ENCODE data around the gene AMBP. TPM values are rescaled to one million over a fixed set of nuclear protein-coding genes. Genes with fewer than 3 reads are reported as not detected.

The AMBP gene
- total RNA-seq, 5 donors from 2014 or later (not counting 1 experiment from before 2014, with no cell fraction given): 2.2 to 3.3 (median 3.0) TPM; not detected in 2

GRCh38 chr9:114015607-114016006, 62.5 kb downstream of the AMBP start:
- Mint-ChIP-seq H3K27ac (no peak overlapping the region), H3K4me1 (no peaks in the 10 kb centered on the region), H3K9me3 (peaks cover 0 to 8% (median 5%) of the 10 kb centered on the region in 3 donors), H3K4me3 (no peak overlapping the region), H3K36me3 (peaks cover 6% of the 10 kb centered on the region), H3K27me3 (no peaks in the 10 kb centered on the region)
- Histone ChIP-seq H3K27me3 (replicated peaks in 1 of 2; ENCODE audit: control insufficient read depth in 2 of 2, extremely low read depth in 1 of 2, insufficient read depth in 2 of 2, low read length in 1 of 2) (no peaks in the 10 kb centered on the region), H3K36me3 (ENCODE audit: control insufficient read depth in 2 of 2, extremely low read depth in 1 of 2, insufficient read depth in 1 of 2, low read length in 1 of 2) (no peaks in the 10 kb centered on the region), H3K4me3 (ENCODE audit: control insufficient read depth in 1 of 2, extremely low read depth in 1 of 2, low read length in 1 of 2) (no peak overlapping the region), H3K4me1 (ENCODE audit: control insufficient read depth in 1 of 2, extremely low read depth in 1 of 2, insufficient read depth in 2 of 2, low read length in 2 of 2) (no peaks in the 10 kb centered on the region), H3K9me3 (no peaks in the 10 kb centered on the region), H3K27ac (ENCODE audit: low read length) (no peak overlapping the region)
- no peak for ATAC-seq (replicated peaks in 1 of 4)
- ChIA-PET CTCF (no interaction called here), POLR2A (no interaction called here)
- WGBS (ENCODE audit: insufficient coverage): 82% methylated on average over 1 of the region's 2 CpGs
- DNase-seq: no peak

- H3K36me3 Mint-ChIP-seq: peaks cover 6% of the 10 kb centered on the region
Observed at GRCh38 chr9:114014044-114014443, 64.1 kb downstream of the AMBP start.

DNA sequence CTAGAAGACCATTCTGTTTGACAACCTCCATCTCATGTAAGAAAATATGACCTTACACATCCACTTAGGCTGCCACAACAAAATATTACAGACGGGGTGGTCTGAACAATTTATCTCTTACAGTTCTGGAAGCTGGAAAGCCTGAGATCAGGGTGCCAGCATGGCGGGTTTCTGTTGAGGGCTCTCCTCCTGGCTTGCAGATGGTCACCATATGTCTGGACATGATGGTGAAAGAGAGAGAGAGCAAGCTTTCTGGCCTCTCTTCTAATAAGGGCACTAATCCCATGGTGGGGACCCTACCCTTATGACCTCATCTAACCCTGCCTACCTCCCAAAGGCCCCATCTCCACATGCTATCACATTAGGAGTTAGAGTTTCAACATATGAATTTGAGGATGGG, 66.0 kb downstream of the AMBP start:
- peak in 1 of 35 experiments; percentile 5 for DNase-seq
- Histone ChIP-seq H3K4me3 (ENCODE audit: control insufficient read depth in 1 of 2, extremely low read depth in 1 of 2, low read length in 1 of 2) (no peak overlapping the region), H3K27ac (ENCODE audit: low read length) (no peak overlapping the region), H3K9me3 (no peaks in the 10 kb centered on the region), H3K27me3 (replicated peaks in 1 of 2; ENCODE audit: control insufficient read depth in 2 of 2, extremely low read depth in 1 of 2, insufficient read depth in 2 of 2, low read length in 1 of 2) (peaks cover 0 to 6% of the 10 kb centered on the region in 2 experiments), H3K4me1 (ENCODE audit: control insufficient read depth in 1 of 2, extremely low read depth in 1 of 2, insufficient read depth in 2 of 2, low read length in 2 of 2) (no peaks in the 10 kb centered on the region), H3K36me3 (ENCODE audit: control insufficient read depth in 2 of 2, extremely low read depth in 1 of 2, insufficient read depth in 1 of 2, low read length in 1 of 2) (no peaks in the 10 kb centered on the region)
- Mint-ChIP-seq H3K36me3 (peaks cover 6% of the 10 kb centered on the region), H3K27me3 (no peaks in the 10 kb centered on the region), H3K9me3 (peaks cover 0 to 8% (median 5%) of the 10 kb centered on the region in 3 donors), H3K4me3 (no peak overlapping the region), H3K4me1 (no peaks in the 10 kb centered on the region), H3K27ac (no peak overlapping the region)
- no peak for ATAC-seq (replicated peaks in 1 of 4)
- POLR2A ChIA-PET: no interaction called here
- CTCF ChIA-PET: no interaction called here
- 100% methylated on average over 1 of the region's 2 CpGs for WGBS (ENCODE audit: insufficient coverage)

More at GRCh38 chr9:114014044-114014443, 64.1 kb downstream of the AMBP start:
- ATAC-seq (replicated peaks in 1 of 4): no peak
- peaks cover 0 to 8% (median 5%) of the 10 kb centered on the region in 3 donors for H3K9me3 Mint-ChIP-seq
- no peaks in the 10 kb centered on the region for H3K27me3 ChIP-seq (replicated peaks in 1 of 2; ENCODE audit: control insufficient read depth in 2 of 2, extremely low read depth in 1 of 2, insufficient read depth in 2 of 2, low read length in 1 of 2)
- H3K4me3 Mint-ChIP-seq: no peak overlapping the region
- POLR2A ChIA-PET: no interaction called here
- H3K4me1 Mint-ChIP-seq: no peaks in the 10 kb centered on the region
- H3K36me3 ChIP-seq (ENCODE audit: control insufficient read depth in 2 of 2, extremely low read depth in 1 of 2, insufficient read depth in 1 of 2, low read length in 1 of 2): no peaks in the 10 kb centered on the region
- no peaks in the 10 kb centered on the region for H3K27me3 Mint-ChIP-seq
- CTCF ChIA-PET: no interaction called here
- no peak overlapping the region for H3K27ac Mint-ChIP-seq
- no peak overlapping the region for H3K27ac ChIP-seq (ENCODE audit: low read length)
- no peaks in the 10 kb centered on the region for H3K4me1 ChIP-seq (ENCODE audit: control insufficient read depth in 1 of 2, extremely low read depth in 1 of 2, insufficient read depth in 2 of 2, low read length in 2 of 2)
- no peaks in the 10 kb centered on the region for H3K9me3 ChIP-seq
- H3K4me3 ChIP-seq (ENCODE audit: control insufficient read depth in 1 of 2, extremely low read depth in 1 of 2, low read length in 1 of 2): no peak overlapping the region
- DNase-seq: no peak

GRCh38 chr9:114011313-114011712, 66.8 kb downstream of the AMBP start:
- DNase-seq: no peak
- Mint-ChIP-seq H3K9me3 (peaks cover 0 to 8% (median 5%) of the 10 kb centered on the region in 3 donors), H3K4me3 (no peak overlapping the region)

More at GRCh38 chr9:114011313-114011712, 66.8 kb downstream of the AMBP start:
- Histone ChIP-seq H3K4me1 (ENCODE audit: control insufficient read depth in 1 of 2, extremely low read depth in 1 of 2, insufficient read depth in 2 of 2, low read length in 2 of 2) (no peaks in the 10 kb centered on the region), H3K4me3 (ENCODE audit: control insufficient read depth in 1 of 2, extremely low read depth in 1 of 2, low read length in 1 of 2) (no peak overlapping the region), H3K9me3 (no peaks in the 10 kb centered on the region), H3K27me3 (replicated peaks in 1 of 2; ENCODE audit: control insufficient read depth in 2 of 2, extremely low read depth in 1 of 2, insufficient read depth in 2 of 2, low read length in 1 of 2) (peaks cover 0 to 6% of the 10 kb centered on the region in 2 experiments), H3K27ac (ENCODE audit: low read length) (no peak overlapping the region), H3K36me3 (ENCODE audit: control insufficient read depth in 2 of 2, extremely low read depth in 1 of 2, insufficient read depth in 1 of 2, low read length in 1 of 2) (no peaks in the 10 kb centered on the region)
- no peak overlapping the region for H3K27ac Mint-ChIP-seq
- no peaks in the 10 kb centered on the region for H3K27me3 Mint-ChIP-seq
- POLR2A ChIA-PET: no interaction called here
- no peaks in the 10 kb centered on the region for H3K4me1 Mint-ChIP-seq
- 76% methylated on average over 9 of the region's 9 CpGs for WGBS (ENCODE audit: insufficient coverage)
- ATAC-seq (replicated peaks in 1 of 4): no peak
- CTCF ChIA-PET: no interaction called here
- H3K36me3 Mint-ChIP-seq: peaks cover 6% of the 10 kb centered on the region

Other genes starting within 250 kb of the AMBP start
- 1 to 10 TPM in 3 of 5 donors, under 1 TPM in 2; 0.73 to 3.0 (median 1.4) TPM for gene ZNF618, start 202.0 kb downstream of the AMBP start, total RNA-seq
- gene KIF12, start 21.0 kb upstream of the AMBP start, total RNA-seq: under 1 TPM in 1 of 5 donors, not detected in 4; 0.10 TPM
- 1 to 10 TPM in 2 of 5 donors, under 1 TPM in 3; 0.53 to 1.7 (median 0.95) TPM for gene COL27A1, start 77.2 kb upstream of the AMBP start, total RNA-seq
- gene ORM1, start 244.8 kb upstream of the AMBP start, total RNA-seq: 1 to 10 TPM in 3 of 5 donors, not detected in 2; 4.2 to 8.3 (median 6.2) TPM

Measured in T-cell (primary cell).